Thyroid gland (tissue), 4 donors: ENCODE data around the gene TCEAL9. TPM values are rescaled to one million over a fixed set of nuclear protein-coding genes. Genes with fewer than 3 reads are reported as not detected.
A peak's percentile ranks its signal among the peaks of the same experiment; 100 is the strongest.
"Not testable (repeated sequence)": the region's sequence is repeated elsewhere in the genome, so short reads cannot be mapped to it uniquely, and the experiment has no call there.

Source experiments
- DNase-seq, 2 donors: peaks; one replicate each; pipeline ENCODE4 v3.0.0-alpha.2; 2019
- H3K27ac ChIP-seq, 3 donors: fragments of 200-600 bp; sonication (generic); 1 replicate in 2 of 3; 2 replicates in 1 of 3; pipeline ENCODE4 v1.5.1; 2016 to 2019; ENCODE audit warnings: mild to moderate bottlenecking in 1 of 3, moderate library complexity in 1 of 3
- H3K27me3 ChIP-seq: fragments of 200-600 bp; sonication (generic); one replicate; pipeline ENCODE4 v1.5.1; 2019
- H3K36me3 ChIP-seq, 2 donors: fragments of 200-600 bp; sonication (generic); one replicate each; pipeline ENCODE4 v1.5.1; 2016 to 2019
- H3K4me1 ChIP-seq, 2 donors: fragments of 200-600 bp; sonication (generic); one replicate each; pipeline ENCODE4 v1.5.1; 2017 to 2019
- H3K4me3 ChIP-seq, 3 donors: fragments of 200-600 bp; sonication (generic); replicated peaks in 1 of 3; 1 replicate in 2 of 3; 2 replicates in 1 of 3; pipeline ENCODE4 v1.5.1; 2016; ENCODE audit warnings: mild to moderate bottlenecking in 1 of 3
- H3K9me3 ChIP-seq: fragments of 200-600 bp; sonication (generic); one replicate; pipeline ENCODE4 v1.5.1; 2017
- CTCF ChIP-seq, 6 experiments: fragments of 200-600 bp in 3 of 6; fragments of 450-650 bp in 3 of 6; sonication (generic) in 3 of 6; IDR thresholded peaks; one replicate each; pipeline ENCODE4 v1.5.1; 2016 to 2019; ENCODE audit warnings: antibody characterized with exemption in 6 of 6, mild to moderate bottlenecking in 2 of 6, inconsistent platforms in 1 of 6, moderate library complexity in 1 of 6
- POLR2A ChIP-seq, 2 donors: fragments of 450-650 bp; IDR thresholded peaks; one replicate each; pipeline ENCODE4 v1.6.1; 2017; ENCODE audit warnings: antibody characterized with exemption in 2 of 2, mild to moderate bottlenecking in 2 of 2, moderate library complexity in 1 of 2
- WGBS, 2 donors: methylation state at CpG; one replicate each; pipeline ENCODE4 v1.1.5; 2017; 5-methylcytosine and 5-hydroxymethylcytosine counted together
- intact Hi-C: fragments of 100-400 bp; cut with DNase I; formaldehyde crosslinking; loops from one replicate; pipeline ENCODE4 v1.15.1; 2023
- total RNA-seq, 4 donors: library from RNA; depleted of rRNA; stranded (reverse); fragments of >200 nt; gene quantifications; one replicate each; pipeline ENCODE4 v1.2.3, GENCODE V29; 2016

TCEAL9 gene
- total RNA-seq, 4 donors from 2014 or later: 123 to 140 (median 132) TPM

DNA sequence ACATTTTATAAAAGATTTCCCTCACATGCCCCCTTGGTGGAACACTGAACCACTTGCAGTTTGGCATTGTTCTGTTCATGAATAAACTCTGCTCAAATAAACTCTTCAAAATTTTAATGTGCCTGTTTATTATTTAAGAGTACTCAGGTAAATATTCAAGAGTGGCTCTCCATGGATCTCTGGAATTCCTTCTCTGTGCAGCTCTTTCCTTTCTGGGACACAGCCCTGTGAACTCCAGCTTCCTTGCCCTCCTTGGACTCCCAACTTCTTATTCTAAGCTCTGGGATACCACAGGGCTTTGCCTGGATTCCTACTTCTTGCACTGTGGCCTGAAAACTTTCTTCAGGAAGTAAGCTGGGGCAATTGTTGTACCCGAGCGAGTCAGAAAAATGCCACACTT is 28.4 kb downstream of the TCEAL9 start:
- H3K9me3 ChIP-seq: no peaks in the 10 kb centered on the region
- H3K27ac ChIP-seq: peak overlapping the region; percentile 30 to 83 (median 76)
- no peak for TF ChIP-seq CTCF (IDR thresholded peaks at IDR 0.05)
- TF ChIP-seq POLR2A (IDR thresholded peaks at IDR 0.05): peak in 1 of 2 donors; percentile 36
- peaks cover 0 to 11% of the 10 kb centered on the region in 2 donors for H3K4me1 ChIP-seq
- 75 to 78% methylated on average over 2 of the region's 2 CpGs for WGBS, 2 donors
- no peaks in the 10 kb centered on the region for H3K36me3 ChIP-seq
- no peak overlapping the region for H3K4me3 ChIP-seq
- DNase-seq: peak; percentile 4 to 19
- H3K27me3 ChIP-seq: no peaks in the 10 kb centered on the region
- intact Hi-C loops: no loop called here

GRCh38 chrX:103385283-103385830 is 29.1 kb downstream of the TCEAL9 start:
- WGBS, 2 donors: 80 to 86% methylated on average over 5 of the region's 5 CpGs
- not testable (repeated sequence) for H3K9me3 ChIP-seq
- peak overlapping the region; percentile 39 to 83 (median 77) for H3K27ac ChIP-seq

DNA sequence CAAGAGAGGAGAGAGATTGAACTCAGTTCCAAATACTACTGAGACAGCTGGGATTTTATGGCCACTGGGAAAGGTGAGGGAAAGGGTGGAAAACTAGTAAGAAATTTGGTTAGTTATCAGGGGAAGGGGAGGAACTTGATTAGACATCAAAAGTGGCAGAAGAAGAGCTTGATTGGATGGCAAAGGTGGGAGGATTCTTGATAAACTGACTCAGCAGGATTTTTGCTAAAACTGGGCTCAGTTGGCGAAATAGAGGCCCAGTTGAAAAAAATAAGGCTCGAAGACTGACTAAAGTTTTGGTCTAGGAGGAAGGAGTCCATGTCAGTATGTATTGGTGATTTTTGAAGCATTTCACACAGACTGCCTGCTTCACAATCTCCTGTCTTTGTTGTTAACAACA is 30.0 kb downstream of the TCEAL9 start:
- Histone ChIP-seq H3K4me1 (peaks cover 0 to 11% of the 10 kb centered on the region in 2 donors), H3K9me3 (no peaks in the 10 kb centered on the region), H3K36me3 (no peaks in the 10 kb centered on the region), H3K27me3 (no peaks in the 10 kb centered on the region), H3K27ac (peak overlapping the region in 2 of 3 donors; percentile 77 to 83), H3K4me3 (no peak overlapping the region)
- 86 to 96% methylated on average over 2 of the region's 2 CpGs for WGBS, 2 donors
- intact Hi-C loops: no loop called here
- DNase-seq: no peak
- TF ChIP-seq CTCF (IDR thresholded peaks at IDR 0.05): no peak

More at GRCh38 chrX:103385283-103385830, 29.1 kb downstream of the TCEAL9 start:
- H3K36me3 ChIP-seq, DNase-seq, intact Hi-C loops, H3K4me3 ChIP-seq, H3K27me3 ChIP-seq: not testable (repeated sequence)
- peaks cover 0 to 11% of the 10 kb centered on the region in 2 donors for H3K4me1 ChIP-seq

GRCh38 chrX:103393487-103393886 is 37.2 kb downstream of the TCEAL9 start:
- H3K4me1 ChIP-seq: no peaks in the 10 kb centered on the region
- no peak for DNase-seq
- H3K36me3 ChIP-seq: no peaks in the 10 kb centered on the region
- no peaks in the 10 kb centered on the region for H3K9me3 ChIP-seq
- H3K27me3 ChIP-seq: no peaks in the 10 kb centered on the region
- H3K27ac ChIP-seq: no peak overlapping the region
- H3K4me3 ChIP-seq: no peak overlapping the region
- 85 to 92% methylated on average over 3 of the region's 3 CpGs for WGBS, 2 donors
- intact Hi-C loops: no loop called here
- TF ChIP-seq POLR2A (IDR thresholded peaks at IDR 0.05) (no peak), CTCF (IDR thresholded peaks at IDR 0.05) (no peak)

GRCh38 chrX:103396186-103396585 is 39.9 kb downstream of the TCEAL9 start:
- Histone ChIP-seq H3K4me3 (no peak overlapping the region), H3K4me1 (no peaks in the 10 kb centered on the region), H3K27ac (no peak overlapping the region), H3K36me3 (no peaks in the 10 kb centered on the region), H3K9me3 (no peaks in the 10 kb centered on the region), H3K27me3 (no peaks in the 10 kb centered on the region)
- intact Hi-C loops: no loop called here
- DNase-seq: no peak
- 76 to 80% methylated on average over 5 of the region's 5 CpGs for WGBS, 2 donors
- TF ChIP-seq CTCF (IDR thresholded peaks at IDR 0.05) (no peak), POLR2A (IDR thresholded peaks at IDR 0.05) (no peak)
